Cardiac muscle cell (in vitro differentiated cells and primary cell): Measurements from ENCODE around the gene PPIG. TPM values are rescaled to one million over a fixed set of nuclear protein-coding genes. Genes with fewer than 3 reads are reported as not detected.
A peak's percentile ranks its signal among the peaks of the same experiment; 100 is the strongest.

Source experiments
- DNase-seq, 2 donors: peaks; one replicate each; pipeline versions ENCODE4 v3.0.0 to v3.0.0-alpha.2; 2010 to 2017; ENCODE audit warnings: low read depth in 1 of 2, low spot score in 1 of 2
- H3K27ac ChIP-seq: fragments of 200-600 bp; sonication (generic); 2 replicates; pipeline ENCODE4 v1.5.1; 2016
- H3K27me3 ChIP-seq: fragments of 200-600 bp; sonication (generic); 2 replicates; pipeline ENCODE4 v1.6.0; 2016; ENCODE audit warnings: control low read depth
- H3K36me3 ChIP-seq: fragments of 200-600 bp; sonication (generic); 2 replicates; pipeline ENCODE4 v1.5.1; 2016; ENCODE audit warnings: control low read depth
- H3K4me1 ChIP-seq: fragments of 200-600 bp; sonication (generic); 2 replicates; pipeline ENCODE4 v1.8.1; 2017; ENCODE audit warnings: low read depth, mild to moderate bottlenecking, mixed run types
- H3K4me3 ChIP-seq: fragments of 200-600 bp; sonication (generic); 2 replicates; pipeline ENCODE4 v1.5.1; 2016; ENCODE audit warnings: mild to moderate bottlenecking
- H3K9me3 ChIP-seq: fragments of 200-600 bp; sonication (generic); 2 replicates; pipeline ENCODE4 v1.5.1; 2017; ENCODE audit warnings: low read depth, mild to moderate bottlenecking, control low read depth
- CTCF ChIP-seq: IDR thresholded peaks from 2 replicates; pipeline ENCODE4 v1.5.1; 2012; ENCODE audit warnings: low read depth, mild to moderate bottlenecking, low read length
- polyA plus RNA-seq: library from polyadenylated mRNA; unstranded; fragments of >200 nt; fragmentation: Nextera tagmentation; extraction: Ambion mirVana; gene quantifications from 2 replicates; pipeline ENCODE4 v1.2.1, GENCODE V29; 2016
- total RNA-seq: library from RNA; depleted of rRNA; stranded (reverse); fragments of >200 nt; gene quantifications from 2 replicates; pipeline ENCODE4 v1.2.3, GENCODE V29; 2016

The PPIG gene
- total and polyA plus RNA-seq, 2 experiments from 2014 or later, result 24.7 to 70.0 TPM

DNA sequence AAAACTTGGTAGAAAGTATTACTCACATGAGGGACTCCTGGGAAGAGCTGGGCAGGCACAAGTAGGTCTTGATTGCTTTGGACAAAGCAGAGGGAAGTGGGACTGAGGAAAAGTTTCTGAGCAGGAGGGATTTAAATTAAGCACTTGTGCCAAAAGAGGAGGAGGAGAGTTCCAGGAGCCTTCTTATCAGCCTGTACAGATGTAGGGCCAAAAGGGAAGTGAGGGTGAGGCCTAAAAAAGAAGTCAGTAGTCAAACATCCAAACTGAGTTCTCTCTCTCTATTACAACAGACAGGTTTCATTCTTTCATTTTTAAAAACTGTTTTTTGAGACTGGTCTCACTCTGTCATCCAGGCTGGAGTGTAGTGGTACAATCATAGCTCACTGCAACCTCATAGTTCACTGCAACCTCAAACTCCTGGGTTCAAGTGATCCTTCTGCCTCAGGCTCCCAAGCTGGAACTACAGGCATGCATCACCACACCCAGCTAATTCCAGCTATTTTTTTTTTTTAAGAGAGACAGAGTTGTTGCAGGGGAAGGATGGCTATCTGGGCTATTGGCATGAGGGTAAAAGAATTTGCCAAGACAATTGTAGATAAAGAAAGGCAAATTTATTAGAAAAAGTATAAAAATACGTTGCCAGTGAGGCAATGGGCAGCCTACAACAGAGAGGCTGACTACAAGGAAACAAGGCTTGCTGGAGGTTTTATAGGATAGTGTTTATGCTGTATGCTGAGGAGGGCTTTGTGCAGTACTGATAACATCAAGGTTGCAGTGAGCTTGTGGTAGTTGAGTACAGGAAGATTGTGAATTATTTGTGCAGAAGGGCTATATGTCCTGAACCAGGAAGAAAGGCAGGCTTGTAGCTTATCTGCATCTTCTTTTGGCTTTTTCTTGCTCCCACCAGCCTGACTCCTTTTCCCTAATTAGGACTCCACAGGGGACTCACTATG, 81.1 kb downstream of the PPIG start:
- H3K27me3 ChIP-seq, result no peaks in the 10 kb centered on the region
- H3K9me3 ChIP-seq, result no peaks in the 10 kb centered on the region
- peak overlapping the region; percentile 13 for H3K27ac ChIP-seq
- H3K4me3 ChIP-seq, result no peak overlapping the region
- TF ChIP-seq CTCF, result no peak
- H3K36me3 ChIP-seq, result no peaks in the 10 kb centered on the region
- peaks cover 3% of the 10 kb centered on the region for H3K4me1 ChIP-seq
- peak in 1 of 2 donors; percentile 71 for DNase-seq

DNA sequence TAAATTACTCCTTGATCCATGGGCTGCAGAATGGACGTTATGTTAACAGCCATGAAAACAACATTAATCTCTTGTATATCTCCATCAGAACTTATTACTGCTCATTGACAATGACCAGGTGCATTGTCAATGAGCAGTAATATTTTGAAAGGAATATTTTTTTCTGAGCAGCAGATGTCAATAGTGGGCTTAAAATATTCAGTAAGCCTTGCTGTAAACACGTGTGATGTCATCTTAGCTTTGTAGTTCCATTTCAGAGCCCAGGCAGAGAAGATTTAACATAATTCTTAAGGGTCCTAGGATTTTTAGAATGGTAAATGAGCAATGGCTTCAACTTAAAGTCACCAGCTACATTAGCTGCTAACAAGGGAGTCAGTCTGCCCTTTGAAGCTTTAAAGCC, 83.4 kb downstream of the PPIG start:
- Histone ChIP-seq H3K36me3 (no peaks in the 10 kb centered on the region), H3K27ac (no peak overlapping the region), H3K4me1 (peaks cover 3% of the 10 kb centered on the region), H3K4me3 (no peak overlapping the region), H3K9me3 (no peaks in the 10 kb centered on the region), H3K27me3 (no peaks in the 10 kb centered on the region)
- no peak for TF ChIP-seq CTCF
- no peak for DNase-seq

GRCh38 chr2:169670215-169670651, 86.1 kb downstream of the PPIG start:
- DNase-seq, result peak in 1 of 2 donors; percentile 68
- Histone ChIP-seq H3K27me3 (no peaks in the 10 kb centered on the region), H3K36me3 (no peaks in the 10 kb centered on the region), H3K4me1 (peaks cover 2% of the 10 kb centered on the region), H3K27ac (no peak overlapping the region), H3K9me3 (no peaks in the 10 kb centered on the region), H3K4me3 (no peak overlapping the region)
- TF ChIP-seq CTCF, result no peak

DNA sequence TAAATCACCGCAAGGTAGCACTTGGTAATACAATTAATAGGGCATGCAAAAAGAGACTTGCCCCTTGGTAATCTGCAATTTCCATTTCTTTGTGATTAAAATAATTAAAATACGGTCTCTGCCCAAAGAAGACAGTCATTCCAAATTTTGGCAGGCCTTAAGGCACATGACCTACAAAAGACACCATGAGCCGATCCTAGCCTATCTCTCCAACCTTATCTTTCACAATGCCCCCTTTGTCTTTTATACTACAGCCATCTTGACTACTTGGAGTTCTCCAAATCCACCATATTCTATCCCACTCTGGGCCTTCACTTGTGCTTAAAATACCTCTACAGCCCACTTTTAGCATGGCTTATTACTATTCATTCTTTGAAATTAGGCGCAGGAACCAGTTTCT, 86.8 kb downstream of the PPIG start:
- no peaks in the 10 kb centered on the region for H3K27me3 ChIP-seq
- H3K9me3 ChIP-seq, result no peaks in the 10 kb centered on the region
- H3K27ac ChIP-seq, result no peak overlapping the region
- no peaks in the 10 kb centered on the region for H3K4me1 ChIP-seq
- no peaks in the 10 kb centered on the region for H3K36me3 ChIP-seq
- no peak overlapping the region for H3K4me3 ChIP-seq
- TF ChIP-seq CTCF, result no peak
- DNase-seq, result no peak

- Histone ChIP-seq H3K9me3 (no peaks in the 10 kb centered on the region), H3K27ac (no peak overlapping the region), H3K4me1 (no peaks in the 10 kb centered on the region), H3K27me3 (no peaks in the 10 kb centered on the region), H3K4me3 (no peak overlapping the region), H3K36me3 (no peaks in the 10 kb centered on the region)
- no peak for TF ChIP-seq CTCF
- no peak for DNase-seq
Measured at GRCh38 chr2:169672406-169672805, 88.3 kb downstream of the PPIG start.
